BLaER1 (cell line): ENCODE measurements around the gene PLA2G5.
"Not testable (repeated sequence)": the region's sequence is repeated elsewhere in the genome, so short reads cannot be mapped to it uniquely, and the experiment has no call there.

ENCODE experiments used
- H3K27ac ChIP-seq: shearing (Covaris generic); formaldehyde crosslinking; 2 replicates; pipeline ENCODE4 v1.8.1; 2022
- H3K27me3 ChIP-seq: shearing (Covaris generic); formaldehyde crosslinking; 2 replicates; pipeline ENCODE4 v1.8.1; 2022
- H3K36me3 ChIP-seq: shearing (Covaris generic); formaldehyde crosslinking; 2 replicates; pipeline ENCODE4 v1.8.1; 2022
- H3K4me1 ChIP-seq: shearing (Covaris generic); formaldehyde crosslinking; 2 replicates; pipeline ENCODE4 v1.8.1; 2022
- H3K4me2 ChIP-seq: shearing (Covaris generic); formaldehyde crosslinking; 2 replicates; pipeline ENCODE4 v1.8.1; 2022
- H3K4me3 ChIP-seq: shearing (Covaris generic); formaldehyde crosslinking; 2 replicates; pipeline ENCODE4 v1.8.1; 2022
- H3K9ac ChIP-seq: shearing (Covaris generic); formaldehyde crosslinking; 2 replicates; pipeline ENCODE4 v1.8.1; 2022
- H3K9me3 ChIP-seq: shearing (Covaris generic); formaldehyde crosslinking; 2 replicates; pipeline ENCODE4 v1.8.1; 2022
- H4K20me1 ChIP-seq: shearing (Covaris generic); formaldehyde crosslinking; 2 replicates; pipeline ENCODE4 v1.8.1; 2022
- Cebpa-rat ChIP-seq: shearing (Covaris generic); IDR thresholded peaks from 2 replicates; pipeline ENCODE4 v1.8.1; 2022

The PLA2G5 gene

DNA sequence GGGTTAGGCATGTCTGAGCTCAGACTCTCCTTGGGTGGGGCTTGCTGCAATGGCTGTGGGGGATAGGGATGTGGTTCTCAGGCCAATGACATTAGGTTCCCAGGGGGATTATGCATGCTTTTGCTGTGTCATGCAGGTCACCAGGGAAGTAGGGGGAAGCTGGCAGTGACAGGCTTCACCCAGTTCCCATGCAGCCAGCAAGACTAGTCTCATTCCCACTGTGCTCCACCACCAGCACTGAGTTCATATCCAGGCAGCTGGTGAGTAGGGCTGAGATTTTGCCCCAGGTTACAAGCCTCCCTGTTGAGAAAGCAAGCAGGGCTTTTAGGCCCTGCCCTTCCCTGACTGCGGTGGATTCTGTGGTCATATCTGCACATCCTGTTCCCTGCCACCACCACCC is 32.1 kb upstream of the PLA2G5 start:
- Histone ChIP-seq H3K4me3 (no peak overlapping the region), H4K20me1 (no peaks in the 10 kb centered on the region), H3K9me3 (peaks cover 28% of the 10 kb centered on the region), H3K4me2 (peak overlapping the region; percentile 69), H3K27me3 (no peaks in the 10 kb centered on the region), H3K4me1 (peaks cover 17% of the 10 kb centered on the region), H3K36me3 (no peaks in the 10 kb centered on the region), H3K9ac (no peak overlapping the region), H3K27ac (no peak overlapping the region)
- no peak for TF ChIP-seq Cebpa-rat

- Histone ChIP-seq H3K27ac (no peak overlapping the region), H3K4me2 (no peak overlapping the region), H3K4me1 (no peaks in the 10 kb centered on the region), H4K20me1 (no peaks in the 10 kb centered on the region), H3K27me3 (no peaks in the 10 kb centered on the region), H3K9me3 (peaks cover 35% of the 10 kb centered on the region), H3K36me3 (no peaks in the 10 kb centered on the region), H3K9ac (no peak overlapping the region), H3K4me3 (no peak overlapping the region)
- TF ChIP-seq Cebpa-rat = no peak
Measured at GRCh38 chr1:20047096-20047495, 22.9 kb upstream of the PLA2G5 start.

- Histone ChIP-seq H3K4me2 (no peak overlapping the region), H4K20me1 (no peaks in the 10 kb centered on the region), H3K9me3 (peaks cover 45% of the 10 kb centered on the region), H3K9ac (no peak overlapping the region), H3K27ac (no peak overlapping the region), H3K4me3 (no peak overlapping the region), H3K4me1 (no peaks in the 10 kb centered on the region), H3K36me3 (no peaks in the 10 kb centered on the region), H3K27me3 (no peaks in the 10 kb centered on the region)
- no peak for TF ChIP-seq Cebpa-rat
Measured at GRCh38 chr1:20048563-20048962, 21.4 kb upstream of the PLA2G5 start.

DNA sequence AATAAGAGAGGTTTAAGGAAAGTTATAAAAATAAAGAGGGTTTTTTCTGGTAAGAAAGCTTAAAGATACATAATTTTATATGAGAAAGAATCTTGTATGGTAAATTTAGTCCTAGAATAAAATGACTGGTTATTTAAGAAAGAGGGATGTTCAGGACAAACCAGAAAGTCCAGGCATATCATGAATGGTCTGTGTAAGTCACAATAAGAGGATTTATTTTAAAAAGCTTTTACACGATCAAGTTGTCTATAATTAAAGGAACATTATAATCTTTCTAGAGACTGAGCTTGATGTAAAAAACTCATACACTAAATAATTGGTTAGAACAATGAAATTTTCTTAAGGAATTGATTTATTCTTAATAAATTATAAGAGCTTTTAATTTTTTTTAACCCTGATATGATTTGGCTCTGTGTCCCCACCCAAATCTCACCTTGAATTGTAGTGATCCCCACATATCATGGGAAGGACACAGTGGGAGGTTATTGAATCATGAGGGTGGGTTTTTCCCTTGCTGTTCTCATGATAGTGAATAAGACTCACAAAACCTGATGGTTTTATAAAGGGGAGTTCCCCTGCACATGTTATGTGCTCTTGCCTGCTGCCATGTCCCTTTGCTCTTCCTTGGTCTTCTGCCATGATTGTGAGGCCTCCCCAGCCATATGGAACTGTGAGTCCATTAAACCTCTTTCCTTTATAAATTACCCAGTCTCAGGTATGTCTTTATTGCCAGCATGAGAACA is 20.8 kb upstream of the PLA2G5 start:
- H3K36me3 ChIP-seq, H3K27ac ChIP-seq, H3K4me3 ChIP-seq, H3K4me1 ChIP-seq, H3K4me2 ChIP-seq, H3K27me3 ChIP-seq, H3K9ac ChIP-seq, H4K20me1 ChIP-seq: not testable (repeated sequence)
- H3K9me3 ChIP-seq = peaks cover 50% of the 10 kb centered on the region

DNA sequence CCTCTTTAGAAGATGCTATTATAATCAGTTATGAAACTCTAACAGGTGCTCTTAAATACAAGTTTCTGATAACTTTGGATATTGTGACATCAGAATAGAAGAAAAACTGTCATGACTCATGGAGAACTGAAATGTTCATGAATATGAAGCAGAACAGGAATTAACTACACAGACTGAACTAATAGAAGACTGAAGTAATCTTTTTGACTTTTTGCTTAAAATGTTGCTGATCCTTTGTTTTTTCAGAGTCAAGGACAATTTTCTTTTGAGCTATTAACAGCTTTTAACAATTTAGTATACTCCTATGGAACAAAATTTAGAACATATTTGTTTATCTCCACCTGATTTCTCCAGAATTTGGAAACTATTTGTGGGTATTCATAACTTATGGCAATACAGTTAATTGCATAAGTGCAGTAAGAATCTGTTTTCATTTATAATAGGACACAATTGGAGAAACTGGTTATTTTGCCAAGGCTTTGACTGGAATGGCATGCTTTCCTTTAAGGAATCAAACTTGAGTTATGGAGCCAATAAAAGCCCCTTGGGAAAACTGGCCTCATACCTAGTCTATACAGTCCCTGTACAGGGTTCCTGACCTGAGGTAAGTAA is 18.7 kb upstream of the PLA2G5 start:
- Histone ChIP-seq H3K9ac (no peak overlapping the region), H3K9me3 (peaks cover 50% of the 10 kb centered on the region), H3K27me3 (no peaks in the 10 kb centered on the region), H3K27ac (no peak overlapping the region), H3K36me3 (no peaks in the 10 kb centered on the region), H4K20me1 (no peaks in the 10 kb centered on the region), H3K4me1 (no peaks in the 10 kb centered on the region), H3K4me3 (no peak overlapping the region), H3K4me2 (no peak overlapping the region)
- no peak for TF ChIP-seq Cebpa-rat

- Histone ChIP-seq H3K27ac (no peak overlapping the region), H3K4me1 (no peaks in the 10 kb centered on the region), H4K20me1 (no peaks in the 10 kb centered on the region), H3K4me2 (no peak overlapping the region), H3K9ac (no peak overlapping the region), H3K27me3 (no peaks in the 10 kb centered on the region), H3K4me3 (no peak overlapping the region), H3K36me3 (no peaks in the 10 kb centered on the region), H3K9me3 (peaks cover 50% of the 10 kb centered on the region)
- TF ChIP-seq Cebpa-rat = no peak
Measured at GRCh38 chr1:20052386-20052785, 17.6 kb upstream of the PLA2G5 start.

DNA sequence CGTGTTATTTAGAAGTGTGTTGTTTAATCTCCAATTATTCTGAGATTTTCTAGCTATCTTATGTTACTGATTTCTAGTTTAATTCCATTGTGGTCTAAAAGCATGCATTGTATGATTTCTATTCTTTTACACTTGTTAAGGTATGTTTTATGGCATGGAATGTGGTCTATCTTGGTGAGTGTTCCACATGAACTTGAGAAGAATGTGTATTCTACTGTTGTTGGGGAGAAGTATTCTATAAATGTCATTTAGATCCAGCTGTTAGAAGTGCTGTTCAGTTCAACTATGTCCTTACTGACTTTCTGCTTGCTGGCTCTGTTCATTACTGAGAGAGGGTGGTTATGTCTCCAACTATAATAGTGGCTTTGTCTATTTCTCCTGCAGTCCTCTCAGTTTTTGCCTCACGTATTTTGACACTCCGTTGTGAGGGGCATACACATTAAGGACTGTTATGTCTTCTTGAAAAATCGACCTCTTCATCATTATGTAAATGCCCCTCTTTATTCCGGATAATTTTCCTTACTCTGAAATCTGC is 12.0 kb upstream of the PLA2G5 start:
- peaks cover 6% of the 10 kb centered on the region for H3K9me3 ChIP-seq
- H3K36me3 ChIP-seq = no peaks in the 10 kb centered on the region
- no peak overlapping the region for H3K27ac ChIP-seq
- H3K27me3 ChIP-seq = no peaks in the 10 kb centered on the region
- peak overlapping the region; percentile 68 for H3K4me2 ChIP-seq
- no peak for TF ChIP-seq Cebpa-rat
- H3K9ac ChIP-seq = no peak overlapping the region
- no peak overlapping the region for H3K4me3 ChIP-seq
- H3K4me1 ChIP-seq = peaks cover 34% of the 10 kb centered on the region
- H4K20me1 ChIP-seq = no peaks in the 10 kb centered on the region

GRCh38 chr1:20058531-20058930 is 11.5 kb upstream of the PLA2G5 start:
- Histone ChIP-seq H4K20me1 (no peaks in the 10 kb centered on the region), H3K4me1 (peaks cover 34% of the 10 kb centered on the region), H3K4me3 (no peak overlapping the region), H3K36me3 (no peaks in the 10 kb centered on the region), H3K27me3 (no peaks in the 10 kb centered on the region), H3K4me2 (peak overlapping the region; percentile 68), H3K27ac (peak overlapping the region; percentile 24; the same call in 1 of the 2 replicates), H3K9ac (no peak overlapping the region), H3K9me3 (peaks cover 5% of the 10 kb centered on the region; the same call in 1 of the 2 replicates)
- TF ChIP-seq Cebpa-rat = no peak

GRCh38 chr1:20059847-20060246 is 10.1 kb upstream of the PLA2G5 start:
- Histone ChIP-seq H3K27ac (peak overlapping the region; percentile 24; the same call in 1 of the 2 replicates), H3K4me2 (peak overlapping the region; percentile 68), H4K20me1 (no peaks in the 10 kb centered on the region), H3K4me1 (peaks cover 34% of the 10 kb centered on the region), H3K27me3 (no peaks in the 10 kb centered on the region), H3K9me3 (no peaks in the 10 kb centered on the region), H3K36me3 (no peaks in the 10 kb centered on the region), H3K4me3 (no peak overlapping the region), H3K9ac (no peak overlapping the region)
- TF ChIP-seq Cebpa-rat = no peak

- H4K20me1 ChIP-seq, H3K27me3 ChIP-seq, H3K9ac ChIP-seq, H3K4me3 ChIP-seq, H3K36me3 ChIP-seq, H3K9me3 ChIP-seq: not testable (repeated sequence)
- peaks cover 34% of the 10 kb centered on the region for H3K4me1 ChIP-seq
- peak overlapping the region; percentile 28; the same call in 1 of the 2 replicates for H3K27ac ChIP-seq
- H3K4me2 ChIP-seq = peak overlapping the region; percentile 68
Measured at GRCh38 chr1:20060791-20061190, 9.2 kb upstream of the PLA2G5 start.
